Measurements from ENCODE around the gene U2SURP. TPM values are rescaled to one million over a fixed set of nuclear protein-coding genes. Genes with fewer than 3 reads are reported as not detected.

U2SURP gene
- total and polyA plus RNA-seq, 10 of the 15 experiments (the other 5 are each of a cell fraction or from before 2014, with no cell fraction given) = 76.3 to 277 (median 150) TPM

- no peak for TF ChIP-seq SIN3A (IDR thresholded peaks at IDR 0.05; ENCODE audit: low read depth, low read length)
- TF ChIP-seq CEBPZ (IDR thresholded peaks at IDR 0.05; ENCODE audit: low read depth, low read length) = no peak
- no peak for TF ChIP-seq MAX (IDR thresholded peaks at IDR 0.05; ENCODE audit: low read depth, low read length)
- TF ChIP-seq IRF3 (IDR thresholded peaks at IDR 0.05) = no peak
- no peak for TF ChIP-seq ZNF207 (IDR thresholded peaks at IDR 0.05; ENCODE audit: borderline replicate concordance)
- SMC1A ChIA-PET (ENCODE audit: uncharacterized antibody, unreplicated experiment) = interaction anchor here (0.7 to 2.9 kb wide), 4 partner anchors 9 to 163 kb away, joined by 3 to 22 read pairs (median 4); no protein-coding TSS in a partner anchor
- Histone ChIP-seq H3K4me1 (ENCODE audit: control insufficient read depth, insufficient read depth, low read length) (0 out of 2 replicates have a peak, but pooled peaks cover 3% of the 10 kb centered on the region), H3K9me3 (replicated peaks; ENCODE audit: control insufficient read depth, insufficient read depth, low read length) (no peaks in the 10 kb centered on the region; the same call in 2 of the 3 replicates), H3K4me2 (ENCODE audit: control insufficient read depth, insufficient read depth) (no peak overlapping the region), H3K4me3 (no peak overlapping the region), H2AFZ (ENCODE audit: control insufficient read depth, low read depth, low read length) (no peak overlapping the region), H4K20me1 (ENCODE audit: control insufficient read depth, insufficient read depth) (no peaks in the 10 kb centered on the region), H3K79me2 (ENCODE audit: control insufficient read depth, insufficient read depth, low read length) (no peaks in the 10 kb centered on the region), H3K27me3 (replicated peaks in 1 of 2; ENCODE audit: control insufficient read depth in 2 of 2, insufficient read depth in 2 of 2, low read length in 1 of 2) (no peaks in the 10 kb centered on the region), H3K9ac (ENCODE audit: control insufficient read depth, insufficient read depth, low read length) (no peak overlapping the region), H3K36me3 (ENCODE audit: control insufficient read depth in 2 of 2, insufficient read depth in 2 of 2, low read length in 1 of 2) (no peaks in the 10 kb centered on the region), H3K27ac (ENCODE audit: control insufficient read depth, insufficient read depth) (no peak overlapping the region)
- BruUV-seq (replicated peaks) = no TSS peak
- in situ Hi-C loops (cut with MboI) = loop anchor here (5.0 kb wide), 3 partner anchors 60 to 400 kb away; no protein-coding TSS in a partner anchor
- RAD21 ChIA-PET (ENCODE audit: unreplicated experiment) = interaction anchor here (0.6 to 4.3 kb wide), 3 partner anchors 9 to 163 kb away, joined by 4 to 43 read pairs (median 5); partner anchors contain the start of gene U2SURP
- FAIRE-seq (no peak), DNase-seq (ENCODE audit: low read depth, low spot score) (no peak), ATAC-seq (no peak)
- CTCF ChIA-PET = interaction anchor here (0.6 to 9.8 kb wide), 15 partner anchors 9 to 410 kb away, joined by 3 to 136 read pairs (median 4); no protein-coding TSS in a partner anchor
- WGBS (ENCODE audit: insufficient coverage, insufficient replicate concordance, low lambda C conversion rate, missing lambda C conversion rate) = 69% methylated on average over 7 of the region's 7 CpGs
- intact Hi-C loops (cut with micrococcal nuclease; ENCODE audit: unreplicated experiment) = loop anchor here (2.0 kb wide), 1 partner anchor 406 kb away; no protein-coding TSS in a partner anchor
- POLR2A ChIA-PET = no interaction called here
Measured at GRCh38 chr3:142992323-142992722, 9.0 kb upstream of the U2SURP start.
